Neural crest cell (in vitro differentiated cells): ENCODE measurements around the gene TCEA2. TPM values are rescaled to one million over a fixed set of nuclear protein-coding genes. Genes with fewer than 3 reads are reported as not detected.
A peak's percentile ranks its signal among the peaks of the same experiment; 100 is the strongest.

Source experiments
- DNase-seq: peaks from one replicate; pipeline ENCODE4 v3.0.0; 2021; ENCODE audit warnings: low read depth, mixed read lengths, low spot score
- H3K27ac Mint-ChIP-seq: one replicate; pipeline ENCODE4 v1.8.0; 2021; ENCODE audit warnings: mild to moderate bottlenecking, mixed read lengths; ENCODE audit not compliant: unreplicated experiment
- H3K27me3 Mint-ChIP-seq: 2 replicates; pipeline ENCODE4 v1.8.0; 2021; ENCODE audit warnings: low read depth, mild to moderate bottlenecking, mixed read lengths
- H3K36me3 Mint-ChIP-seq: 2 replicates; pipeline ENCODE4 v1.8.0; 2021; ENCODE audit warnings: low read depth, mild to moderate bottlenecking, mixed read lengths
- H3K4me1 Mint-ChIP-seq: 2 replicates; pipeline ENCODE4 v1.8.0; 2021; ENCODE audit warnings: mixed read lengths
- H3K4me3 Mint-ChIP-seq: one replicate; pipeline ENCODE4 v1.8.0; 2021; ENCODE audit warnings: mild to moderate bottlenecking, mixed read lengths
- H3K9me3 Mint-ChIP-seq: 2 replicates; pipeline ENCODE4 v1.8.0; 2021; ENCODE audit warnings: mixed read lengths
- total RNA-seq: library from RNA; stranded (reverse); gene quantifications from 2 replicates; pipeline ENCODE4 v1.2.1, GENCODE V29; 2021
- TF ChIP-seq, protein P1 (sequence below): fragments of 200-600 bp; sonication (generic); conservative IDR thresholded peaks from 2 replicates; pipeline ENCODE4 v1.5.0; 2021; ENCODE audit warnings: antibody characterized with exemption, mild to moderate bottlenecking

TCEA2 gene
- total RNA-seq, 1 donor from 2014 or later: 82.5 TPM

DNA sequence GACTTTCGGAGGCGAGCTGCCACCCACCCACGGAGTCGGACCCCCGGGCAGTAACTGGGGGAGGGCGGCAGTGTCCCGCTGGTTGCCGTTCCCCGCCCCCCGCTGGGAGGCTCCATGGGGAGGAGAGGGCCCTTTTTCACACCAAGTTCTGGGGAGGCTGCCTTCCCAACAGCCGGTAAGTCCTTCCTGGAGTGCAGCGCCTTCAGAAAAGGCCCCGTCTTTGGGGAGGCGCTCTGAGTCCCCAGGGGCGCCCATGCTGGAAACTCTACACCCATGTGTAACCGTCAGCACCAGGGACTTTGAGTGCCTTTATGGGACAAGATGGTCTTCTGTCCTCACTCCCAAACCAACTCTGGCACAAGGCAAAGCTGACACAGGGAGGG lies 13.1 kb upstream of the TCEA2 start:
- Mint-ChIP-seq H3K4me3 (no peak overlapping the region), H3K27ac (no peak overlapping the region), H3K27me3 (peaks cover 73% of the 10 kb centered on the region), H3K36me3 (no peaks in the 10 kb centered on the region), H3K4me1 (peaks cover 6% of the 10 kb centered on the region), H3K9me3 (no peaks in the 10 kb centered on the region)
- no peak for DNase-seq
- TF ChIP-seq, protein P1, sequence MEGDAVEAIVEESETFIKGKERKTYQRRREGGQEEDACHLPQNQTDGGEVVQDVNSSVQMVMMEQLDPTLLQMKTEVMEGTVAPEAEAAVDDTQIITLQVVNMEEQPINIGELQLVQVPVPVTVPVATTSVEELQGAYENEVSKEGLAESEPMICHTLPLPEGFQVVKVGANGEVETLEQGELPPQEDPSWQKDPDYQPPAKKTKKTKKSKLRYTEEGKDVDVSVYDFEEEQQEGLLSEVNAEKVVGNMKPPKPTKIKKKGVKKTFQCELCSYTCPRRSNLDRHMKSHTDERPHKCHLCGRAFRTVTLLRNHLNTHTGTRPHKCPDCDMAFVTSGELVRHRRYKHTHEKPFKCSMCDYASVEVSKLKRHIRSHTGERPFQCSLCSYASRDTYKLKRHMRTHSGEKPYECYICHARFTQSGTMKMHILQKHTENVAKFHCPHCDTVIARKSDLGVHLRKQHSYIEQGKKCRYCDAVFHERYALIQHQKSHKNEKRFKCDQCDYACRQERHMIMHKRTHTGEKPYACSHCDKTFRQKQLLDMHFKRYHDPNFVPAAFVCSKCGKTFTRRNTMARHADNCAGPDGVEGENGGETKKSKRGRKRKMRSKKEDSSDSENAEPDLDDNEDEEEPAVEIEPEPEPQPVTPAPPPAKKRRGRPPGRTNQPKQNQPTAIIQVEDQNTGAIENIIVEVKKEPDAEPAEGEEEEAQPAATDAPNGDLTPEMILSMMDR: no peak

GRCh38 chr20:64050261-64051032 lies 12.6 kb upstream of the TCEA2 start:
- Mint-ChIP-seq H3K27ac (no peak overlapping the region), H3K36me3 (no peaks in the 10 kb centered on the region), H3K27me3 (peaks cover 67% of the 10 kb centered on the region), H3K9me3 (no peaks in the 10 kb centered on the region), H3K4me1 (peaks cover 6% of the 10 kb centered on the region), H3K4me3 (peak overlapping the region; percentile 27)
- TF ChIP-seq, protein P1: no peak
- DNase-seq: no peak

GRCh38 chr20:64051033-64051452 lies 12.0 kb upstream of the TCEA2 start:
- H3K36me3 Mint-ChIP-seq: no peaks in the 10 kb centered on the region
- H3K4me3 Mint-ChIP-seq: no peak overlapping the region
- H3K27me3 Mint-ChIP-seq: peaks cover 61% of the 10 kb centered on the region
- DNase-seq: no peak
- peaks cover 6% of the 10 kb centered on the region for H3K4me1 Mint-ChIP-seq
- H3K27ac Mint-ChIP-seq: no peak overlapping the region
- H3K9me3 Mint-ChIP-seq: no peaks in the 10 kb centered on the region
- TF ChIP-seq, protein P1: no peak

DNA sequence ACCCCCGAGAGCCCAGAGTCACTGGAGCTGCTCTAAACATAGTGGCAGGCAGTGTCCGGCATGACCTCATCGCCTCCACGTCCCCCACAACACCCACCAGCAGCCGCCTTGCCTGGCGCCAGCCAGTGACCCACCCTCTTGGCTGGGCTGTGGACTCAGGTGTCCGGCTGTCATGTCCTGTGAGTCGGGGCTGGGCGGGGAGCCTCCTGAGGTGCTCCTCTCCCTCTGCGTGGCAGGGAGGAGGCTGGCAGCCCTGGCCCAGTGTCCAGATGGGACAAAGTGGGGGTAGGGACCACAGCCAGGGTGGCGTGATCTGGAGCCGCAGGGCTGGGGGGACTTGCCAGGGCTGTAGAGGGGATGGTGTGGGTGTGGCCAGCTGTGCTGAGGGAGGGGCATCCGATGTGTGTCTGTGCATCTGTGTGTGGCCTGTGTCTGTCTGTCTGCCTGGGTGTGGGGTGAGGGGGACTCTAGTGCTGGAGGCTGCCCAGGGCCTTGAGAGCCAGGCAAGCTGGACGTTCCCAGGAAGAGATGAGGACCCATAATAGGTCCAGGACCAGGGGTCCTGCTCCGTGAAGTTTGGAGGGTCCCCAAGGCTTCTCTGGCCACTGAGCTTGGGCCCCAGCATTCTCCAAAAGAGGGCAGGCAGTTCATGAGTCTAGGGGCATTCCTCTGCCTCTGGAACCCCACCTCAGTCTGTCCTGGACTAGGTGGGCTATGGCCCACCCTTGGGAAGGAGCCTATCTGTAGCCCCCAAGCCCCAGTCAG lies 11.3 kb upstream of the TCEA2 start:
- Mint-ChIP-seq H3K36me3 (no peaks in the 10 kb centered on the region), H3K4me3 (no peak overlapping the region), H3K4me1 (peaks cover 6% of the 10 kb centered on the region), H3K9me3 (no peaks in the 10 kb centered on the region), H3K27ac (no peak overlapping the region), H3K27me3 (peaks cover 54% of the 10 kb centered on the region)
- no peak for DNase-seq
- TF ChIP-seq, protein P1: no peak

GRCh38 chr20:64052326-64052722 lies 10.7 kb upstream of the TCEA2 start:
- peaks cover 6% of the 10 kb centered on the region for H3K4me1 Mint-ChIP-seq
- no peak for DNase-seq
- TF ChIP-seq, protein P1: no peak
- no peak overlapping the region for H3K4me3 Mint-ChIP-seq
- no peak overlapping the region for H3K27ac Mint-ChIP-seq
- no peaks in the 10 kb centered on the region for H3K36me3 Mint-ChIP-seq
- peaks cover 49% of the 10 kb centered on the region for H3K27me3 Mint-ChIP-seq
- no peaks in the 10 kb centered on the region for H3K9me3 Mint-ChIP-seq
